ENCODE data around the gene FPGT. TPM values are rescaled to one million over a fixed set of nuclear protein-coding genes. Genes with fewer than 3 reads are reported as not detected.
"Not testable (repeated sequence)": the region's sequence is repeated elsewhere in the genome, so short reads cannot be mapped to it uniquely, and the experiment has no call there.

The FPGT gene
- 15.2 TPM for total RNA-seq
- polyA plus RNA-seq = 9.0 TPM
- long read RNA-seq, donor 1 = 0 reads
- long read RNA-seq, donor 2, transcript FPGT-202 (4 exons, 3,254 nt) = major isoform, 11 of 12 reads
- long read RNA-seq, donor 2, partial matches to known transcripts = 0 of 12 reads
- long read RNA-seq, donor 2, other reads (novel, unspliced or antisense) = 0 of 12 reads
- long read RNA-seq, donor 3, transcript FPGT-202 (4 exons, 3,254 nt) = major isoform, 7 of 9 reads
- long read RNA-seq, donor 3, partial matches to known transcripts = 0 of 9 reads
- long read RNA-seq, donor 3, other reads (novel, unspliced or antisense) = 0 of 9 reads
- long read RNA-seq, donor 4, partial matches to known transcripts = 0 of 2 reads
- long read RNA-seq, donor 4, other reads (novel, unspliced or antisense) = 0 of 2 reads
- long read RNA-seq, donor 5, partial matches to known transcripts = 0 of 4 reads
- long read RNA-seq, donor 5, other reads (novel, unspliced or antisense) = 0 of 4 reads
- long read RNA-seq, donor 6, partial matches to known transcripts = 0 of 5 reads
- long read RNA-seq, donor 6, other reads (novel, unspliced or antisense) = 0 of 5 reads
- long read RNA-seq, donor 7, partial matches to known transcripts = 0 of 2 reads
- long read RNA-seq, donor 7, other reads (novel, unspliced or antisense) = 0 of 2 reads
- long read RNA-seq, donor 8 = 0 reads
- long read RNA-seq, donor 9, partial matches to known transcripts = 0 of 3 reads
- long read RNA-seq, donor 9, other reads (novel, unspliced or antisense) = 0 of 3 reads
- long read RNA-seq, donor 10, partial matches to known transcripts = 0 of 4 reads
- long read RNA-seq, donor 10, other reads (novel, unspliced or antisense) = 0 of 4 reads

DNA sequence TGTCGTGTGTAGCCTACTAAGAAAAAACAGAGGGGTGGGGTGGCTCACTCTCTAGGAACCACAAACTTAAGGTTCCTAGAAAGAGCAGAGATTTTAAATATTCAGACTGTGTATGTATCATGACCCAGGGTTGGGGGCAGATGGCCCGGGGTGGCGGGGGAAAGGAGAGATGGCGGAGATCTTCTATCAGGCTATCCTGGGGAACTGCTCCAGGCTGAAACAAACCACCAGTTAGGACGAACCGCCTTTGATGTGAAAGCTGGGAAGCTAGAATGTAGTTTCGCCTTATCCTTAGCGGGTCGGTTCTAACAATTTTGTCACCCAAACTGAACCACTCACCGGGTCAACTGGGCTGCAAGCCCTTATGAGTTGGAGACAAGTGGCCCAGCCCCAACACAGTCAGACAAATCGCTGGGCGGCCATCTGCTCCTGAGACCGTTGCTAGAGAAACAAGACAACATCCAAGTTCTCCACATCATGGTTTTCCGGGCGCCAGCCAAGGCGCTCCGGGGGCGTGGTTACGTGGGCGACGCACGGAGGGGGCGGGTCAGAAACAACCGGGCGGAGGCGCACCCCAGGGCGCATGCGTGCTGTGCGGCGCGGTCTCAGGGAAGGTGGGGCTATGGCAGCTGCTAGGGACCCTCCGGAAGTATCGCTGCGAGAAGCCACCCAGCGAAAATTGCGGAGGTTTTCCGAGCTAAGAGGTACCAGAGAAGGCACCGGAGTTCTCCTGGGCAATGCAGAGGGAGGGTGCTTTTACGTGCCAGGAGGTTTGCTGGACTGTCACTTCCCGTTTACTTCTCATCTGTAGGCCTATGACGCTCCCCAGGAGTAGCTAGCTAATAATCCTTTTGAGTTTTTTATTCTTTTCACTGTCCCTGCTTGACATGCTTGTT is at the start of gene FPGT, which contains the start of gene LRRIQ3:
Gene FPGT, plus strand, starts transcription at position 586 of the 896 bp plus-strand sequence. Its CDS starts 37 bp downstream, at position 623.
Gene LRRIQ3, minus strand, starts transcription at position 520 of the 896 bp plus-strand sequence. CDS start 14,492 bp downstream, outside the sequence.
- Histone ChIP-seq H3K27ac (ENCODE audit: low read depth in 1 of 2, low read length in 1 of 2) (peak within 1 kb of the TSS; percentile 67 to 90), H3K27me3 (ENCODE audit: control insufficient read depth in 2 of 2, insufficient read depth in 1 of 2, low read length in 1 of 2) (no peaks in the 10 kb centered on the region), H3K36me3 (ENCODE audit: control insufficient read depth in 2 of 2, insufficient read depth in 2 of 2, low read length in 1 of 2) (peaks cover 0 to 3% of the 10 kb centered on the region in 2 donors), H3K9me3 (ENCODE audit: control insufficient read depth in 2 of 2, insufficient read depth in 1 of 2, low read length in 1 of 2) (no peaks in the 10 kb centered on the region), H3K4me3 (ENCODE audit: low read length in 2 of 2) (peak within 1 kb of the TSS; percentile 49 to 54), H3K4me1 (ENCODE audit: control insufficient read depth in 2 of 2, insufficient read depth in 2 of 2, low read length in 2 of 2) (peaks cover 0 to 4% of the 10 kb centered on the region in 2 donors)
- WGBS = 5% methylated on average over 41 of the region's 41 CpGs
- DNase-seq (ENCODE audit: low read depth in 6 of 9, low spot score in 9 of 9) = peak; percentile 90 to 98 (median 92)

- no peak overlapping the region for H3K27ac ChIP-seq (ENCODE audit: low read depth in 1 of 2, low read length in 1 of 2)
- H3K4me3 ChIP-seq (ENCODE audit: low read length in 2 of 2) = no peak overlapping the region
- DNase-seq (ENCODE audit: low read depth in 6 of 9, low spot score in 9 of 9) = no peak
- no peaks in the 10 kb centered on the region for H3K4me1 ChIP-seq (ENCODE audit: control insufficient read depth in 2 of 2, insufficient read depth in 2 of 2, low read length in 2 of 2)
- no peaks in the 10 kb centered on the region for H3K9me3 ChIP-seq (ENCODE audit: control insufficient read depth in 2 of 2, insufficient read depth in 1 of 2, low read length in 1 of 2)
- H3K36me3 ChIP-seq (ENCODE audit: control insufficient read depth in 2 of 2, insufficient read depth in 2 of 2, low read length in 1 of 2) = no peaks in the 10 kb centered on the region
- 85% methylated on average over 2 of the region's 2 CpGs for WGBS
- H3K27me3 ChIP-seq (ENCODE audit: control insufficient read depth in 2 of 2, insufficient read depth in 1 of 2, low read length in 1 of 2) = no peaks in the 10 kb centered on the region
Observed at GRCh38 chr1:74160046-74160445, 38.0 kb upstream of the FPGT start.

DNA sequence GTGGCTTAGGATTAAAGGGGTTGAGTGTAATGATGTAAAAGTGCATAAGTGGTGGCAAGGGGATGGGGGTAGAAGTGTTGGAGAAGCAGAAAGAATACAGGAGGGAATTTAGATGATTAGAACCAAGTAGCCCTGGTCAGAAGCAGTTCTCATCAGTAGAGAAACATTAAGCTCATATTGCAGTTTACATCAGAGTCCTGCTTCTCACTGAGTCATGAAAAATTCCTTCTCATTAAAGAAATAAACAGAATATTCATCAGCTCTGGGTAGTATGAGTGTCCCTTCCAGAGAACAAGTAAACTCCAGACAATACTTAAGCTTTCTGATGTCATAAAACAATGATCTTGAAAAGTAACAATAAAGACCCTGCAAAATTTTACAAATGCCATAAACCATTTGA is 36.5 kb upstream of the FPGT start:
- Histone ChIP-seq H3K27me3 (ENCODE audit: control insufficient read depth in 2 of 2, insufficient read depth in 1 of 2, low read length in 1 of 2) (no peaks in the 10 kb centered on the region), H3K9me3 (ENCODE audit: control insufficient read depth in 2 of 2, insufficient read depth in 1 of 2, low read length in 1 of 2) (no peaks in the 10 kb centered on the region), H3K27ac (ENCODE audit: low read depth in 1 of 2, low read length in 1 of 2) (no peak overlapping the region), H3K36me3 (ENCODE audit: control insufficient read depth in 2 of 2, insufficient read depth in 2 of 2, low read length in 1 of 2) (no peaks in the 10 kb centered on the region), H3K4me3 (ENCODE audit: low read length in 2 of 2) (no peak overlapping the region), H3K4me1 (ENCODE audit: control insufficient read depth in 2 of 2, insufficient read depth in 2 of 2, low read length in 2 of 2) (no peaks in the 10 kb centered on the region)
- DNase-seq (ENCODE audit: low read depth in 6 of 9, low spot score in 9 of 9) = no peak

DNA sequence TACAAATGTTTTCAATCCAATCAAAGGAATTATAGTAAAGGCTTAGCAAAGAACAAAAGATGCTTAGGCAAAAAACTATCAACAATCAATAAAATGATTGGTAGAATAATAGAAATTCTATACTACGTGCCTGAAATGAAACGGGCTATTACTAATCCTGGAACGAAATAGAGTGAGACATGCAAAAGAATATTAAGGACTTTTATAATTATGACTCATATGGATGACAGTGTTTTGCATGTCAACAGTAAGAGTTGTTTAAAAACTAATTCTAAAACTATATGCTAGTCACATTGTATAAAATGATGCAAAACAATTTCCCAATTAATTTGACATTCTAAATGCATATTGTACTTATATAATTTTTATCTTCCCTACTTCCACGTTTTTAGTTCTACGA is 35.7 kb upstream of the FPGT start:
- Histone ChIP-seq H3K27ac (ENCODE audit: low read depth in 1 of 2, low read length in 1 of 2) (no peak overlapping the region), H3K27me3 (ENCODE audit: control insufficient read depth in 2 of 2, insufficient read depth in 1 of 2, low read length in 1 of 2) (no peaks in the 10 kb centered on the region), H3K9me3 (ENCODE audit: control insufficient read depth in 2 of 2, insufficient read depth in 1 of 2, low read length in 1 of 2) (no peaks in the 10 kb centered on the region), H3K4me3 (ENCODE audit: low read length in 2 of 2) (no peak overlapping the region), H3K4me1 (ENCODE audit: control insufficient read depth in 2 of 2, insufficient read depth in 2 of 2, low read length in 2 of 2) (no peaks in the 10 kb centered on the region), H3K36me3 (ENCODE audit: control insufficient read depth in 2 of 2, insufficient read depth in 2 of 2, low read length in 1 of 2) (no peaks in the 10 kb centered on the region)
- 80% methylated on average over 5 of the region's 5 CpGs for WGBS
- DNase-seq (ENCODE audit: low read depth in 6 of 9, low spot score in 9 of 9) = no peak

DNA sequence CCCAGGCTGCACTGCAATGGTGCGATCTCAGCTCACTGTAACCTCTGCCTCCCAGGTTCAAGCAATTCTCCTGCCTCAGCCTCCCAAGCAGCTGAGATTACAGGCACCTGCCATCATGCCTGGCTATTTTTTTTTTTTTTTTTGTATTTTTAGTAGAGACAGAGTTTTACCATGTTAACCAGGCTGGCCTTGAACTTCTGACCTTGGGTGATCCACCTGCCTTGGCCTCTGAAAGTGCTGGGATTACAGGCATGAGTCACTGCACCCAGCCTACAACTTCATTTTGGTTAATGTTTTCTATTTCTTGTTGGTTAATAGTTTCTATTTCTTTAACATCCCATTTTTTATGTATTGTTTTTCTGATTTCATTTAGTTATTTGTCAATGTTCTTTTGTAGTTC is 23.6 kb upstream of the FPGT start:
- not testable (repeated sequence) for H3K9me3 ChIP-seq (ENCODE audit: control insufficient read depth in 2 of 2, insufficient read depth in 1 of 2, low read length in 1 of 2)
- WGBS = 92% methylated on average over 1 of the region's 1 CpG

DNA sequence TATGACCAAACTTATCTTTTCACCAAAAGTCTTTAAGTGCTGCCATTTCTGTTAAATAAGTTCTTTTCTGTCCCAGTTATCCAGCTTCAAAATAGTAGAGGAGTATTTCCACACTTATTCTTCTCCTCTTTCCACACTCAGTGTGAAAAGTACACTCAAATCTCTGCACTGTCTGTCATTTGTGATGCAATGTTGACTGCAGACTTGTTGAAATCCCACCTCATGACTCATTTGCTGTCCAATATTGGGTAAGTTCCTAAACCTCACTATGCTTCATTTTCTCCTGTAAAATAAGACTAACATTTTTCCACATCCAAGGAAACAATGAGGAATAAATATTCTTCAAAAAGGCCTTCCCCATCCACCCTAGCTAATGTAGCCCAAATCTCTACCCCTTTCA is 17.6 kb upstream of the FPGT start:
- Histone ChIP-seq H3K4me3 (ENCODE audit: low read length in 2 of 2) (no peak overlapping the region), H3K27me3 (ENCODE audit: control insufficient read depth in 2 of 2, insufficient read depth in 1 of 2, low read length in 1 of 2) (no peaks in the 10 kb centered on the region), H3K27ac (ENCODE audit: low read depth in 1 of 2, low read length in 1 of 2) (no peak overlapping the region), H3K9me3 (ENCODE audit: control insufficient read depth in 2 of 2, insufficient read depth in 1 of 2, low read length in 1 of 2) (no peaks in the 10 kb centered on the region), H3K4me1 (ENCODE audit: control insufficient read depth in 2 of 2, insufficient read depth in 2 of 2, low read length in 2 of 2) (no peaks in the 10 kb centered on the region), H3K36me3 (ENCODE audit: control insufficient read depth in 2 of 2, insufficient read depth in 2 of 2, low read length in 1 of 2) (no peaks in the 10 kb centered on the region)
- no peak for DNase-seq (ENCODE audit: low read depth in 6 of 9, low spot score in 9 of 9)

More for the DNA sequence above, 23.6 kb upstream of the FPGT start:
- not testable (repeated sequence) for H3K27ac ChIP-seq (ENCODE audit: low read depth in 1 of 2, low read length in 1 of 2); H3K36me3 ChIP-seq (ENCODE audit: control insufficient read depth in 2 of 2, insufficient read depth in 2 of 2, low read length in 1 of 2); H3K27me3 ChIP-seq (ENCODE audit: control insufficient read depth in 2 of 2, insufficient read depth in 1 of 2, low read length in 1 of 2); H3K4me3 ChIP-seq (ENCODE audit: low read length in 2 of 2); H3K4me1 ChIP-seq (ENCODE audit: control insufficient read depth in 2 of 2, insufficient read depth in 2 of 2, low read length in 2 of 2); DNase-seq (ENCODE audit: low read depth in 6 of 9, low spot score in 9 of 9)

GRCh38 chr1:74193908-74194307 is 4.1 kb upstream of the FPGT start:
- H3K4me1 ChIP-seq (ENCODE audit: control insufficient read depth in 2 of 2, insufficient read depth in 2 of 2, low read length in 2 of 2) = peaks cover 0 to 4% of the 10 kb centered on the region in 2 donors
- H3K36me3 ChIP-seq (ENCODE audit: control insufficient read depth in 2 of 2, insufficient read depth in 2 of 2, low read length in 1 of 2) = no peaks in the 10 kb centered on the region
- no peak overlapping the region for H3K4me3 ChIP-seq (ENCODE audit: low read length in 2 of 2)
- no peak for DNase-seq (ENCODE audit: low read depth in 6 of 9, low spot score in 9 of 9)
- no peaks in the 10 kb centered on the region for H3K9me3 ChIP-seq (ENCODE audit: control insufficient read depth in 2 of 2, insufficient read depth in 1 of 2, low read length in 1 of 2)
- no peak overlapping the region for H3K27ac ChIP-seq (ENCODE audit: low read depth in 1 of 2, low read length in 1 of 2)
- 91% methylated on average over 2 of the region's 2 CpGs for WGBS
- no peaks in the 10 kb centered on the region for H3K27me3 ChIP-seq (ENCODE audit: control insufficient read depth in 2 of 2, insufficient read depth in 1 of 2, low read length in 1 of 2)

- Histone ChIP-seq H3K4me1 (ENCODE audit: control insufficient read depth in 2 of 2, insufficient read depth in 2 of 2, low read length in 2 of 2) (peaks cover 0 to 4% of the 10 kb centered on the region in 2 donors), H3K36me3 (ENCODE audit: control insufficient read depth in 2 of 2, insufficient read depth in 2 of 2, low read length in 1 of 2) (no peaks in the 10 kb centered on the region), H3K9me3 (ENCODE audit: control insufficient read depth in 2 of 2, insufficient read depth in 1 of 2, low read length in 1 of 2) (no peaks in the 10 kb centered on the region), H3K27ac (ENCODE audit: low read depth in 1 of 2, low read length in 1 of 2) (no peak overlapping the region), H3K27me3 (ENCODE audit: control insufficient read depth in 2 of 2, insufficient read depth in 1 of 2, low read length in 1 of 2) (no peaks in the 10 kb centered on the region), H3K4me3 (ENCODE audit: low read length in 2 of 2) (no peak overlapping the region)
- DNase-seq (ENCODE audit: low read depth in 6 of 9, low spot score in 9 of 9) = no peak
Observed at GRCh38 chr1:74195339-74195738, 2.7 kb upstream of the FPGT start.

All from thymus (tissue), 14 donors.